HG03342 (cell line): ENCODE data around the gene PHLDB3.
A peak's percentile ranks its signal among the peaks of the same experiment; 100 is the strongest.

Experiments
- ATAC-seq: cut with Tn5 transposase; IDR thresholded peaks from one replicate; pipeline ENCODE4 v1.9.1; 2021; ENCODE audit warnings: mild to moderate bottlenecking, moderate library complexity; ENCODE audit not compliant: unreplicated experiment

PHLDB3 gene

DNA sequence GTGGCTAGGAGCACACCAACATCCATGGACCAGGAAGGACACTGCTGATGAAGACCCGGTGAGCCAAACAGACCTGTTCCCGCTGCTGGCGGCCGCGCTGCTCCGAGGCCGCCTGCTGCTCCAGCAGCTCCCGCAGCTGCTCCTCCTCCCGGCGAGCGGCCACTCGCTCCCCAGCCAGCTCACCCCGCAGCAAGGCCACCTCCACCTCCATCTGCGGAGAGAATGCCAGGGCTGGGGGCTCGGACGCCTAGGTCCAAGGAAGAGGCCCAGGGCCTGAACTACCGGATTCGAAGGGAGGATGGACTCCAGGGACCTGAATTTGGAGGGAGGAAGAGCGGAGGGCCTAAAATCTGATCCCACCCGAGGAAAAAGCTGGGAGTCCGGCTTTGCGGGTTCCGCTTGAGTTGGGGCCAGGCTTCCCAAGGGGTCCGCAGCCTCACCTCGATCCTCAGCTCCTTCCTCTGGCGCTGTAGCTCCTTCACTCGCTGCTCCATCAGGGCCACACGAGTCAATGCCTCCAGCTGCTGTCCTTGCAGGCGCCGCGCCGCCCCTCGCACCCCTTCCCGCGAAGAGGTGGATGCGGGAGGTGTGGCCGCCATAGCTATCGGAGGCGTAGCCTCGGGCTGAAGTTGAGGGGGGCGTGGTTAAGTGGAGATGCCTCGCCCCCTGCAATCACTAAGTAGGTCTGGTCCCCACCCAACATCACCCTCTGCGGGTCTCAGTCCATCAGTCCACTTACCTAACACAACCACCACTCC is 2.7 kb downstream of the PHLDB3 start:
- ATAC-seq: no peak

DNA sequence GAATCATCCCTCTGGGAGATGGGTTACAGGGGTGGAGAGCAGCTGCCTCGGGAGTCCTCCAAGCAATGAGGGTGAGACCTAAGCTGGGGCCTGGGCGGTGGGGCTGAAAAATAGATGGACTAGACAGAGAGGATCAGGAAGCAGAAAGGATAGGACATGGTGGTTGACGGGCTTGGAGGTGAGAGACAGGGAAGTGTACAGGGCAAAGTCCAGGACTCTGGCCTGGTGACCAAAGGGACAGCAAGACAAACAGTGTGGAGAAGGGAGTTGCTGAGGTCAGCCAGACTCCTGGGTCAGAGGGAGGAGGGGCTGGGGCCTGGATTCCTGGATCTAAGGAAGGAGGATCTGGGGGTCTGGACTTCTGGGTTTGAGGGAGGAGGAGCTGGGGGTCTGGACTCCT is 5.5 kb downstream of the PHLDB3 start:
- no peak for ATAC-seq

- no peak for ATAC-seq
Measured at GRCh38 chr19:43498233-43498842, 6.2 kb downstream of the PHLDB3 start.

DNA sequence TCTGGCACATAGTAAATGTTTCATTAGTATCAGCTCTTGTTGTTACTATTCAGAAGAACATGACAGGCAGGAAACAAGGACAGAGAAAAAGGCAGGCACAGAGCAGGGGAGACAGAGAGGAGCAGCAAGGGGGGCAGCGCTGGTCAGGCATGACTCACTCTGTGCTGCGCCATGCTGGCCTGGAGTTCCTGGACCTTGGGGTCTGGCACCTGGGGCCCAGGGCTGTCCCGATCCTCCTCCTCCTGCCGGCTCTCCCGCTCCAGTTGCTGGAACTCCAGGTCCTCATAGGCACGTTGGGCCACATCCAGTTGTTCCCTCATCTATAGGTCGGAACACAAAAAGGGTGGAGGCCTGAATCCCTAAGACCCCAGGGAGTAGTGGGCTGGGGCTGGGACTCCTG is 7.6 kb downstream of the PHLDB3 start:
- ATAC-seq: no peak

- ATAC-seq: no peak
Measured at GRCh38 chr19:43495082-43495481, 9.5 kb downstream of the PHLDB3 start.

DNA sequence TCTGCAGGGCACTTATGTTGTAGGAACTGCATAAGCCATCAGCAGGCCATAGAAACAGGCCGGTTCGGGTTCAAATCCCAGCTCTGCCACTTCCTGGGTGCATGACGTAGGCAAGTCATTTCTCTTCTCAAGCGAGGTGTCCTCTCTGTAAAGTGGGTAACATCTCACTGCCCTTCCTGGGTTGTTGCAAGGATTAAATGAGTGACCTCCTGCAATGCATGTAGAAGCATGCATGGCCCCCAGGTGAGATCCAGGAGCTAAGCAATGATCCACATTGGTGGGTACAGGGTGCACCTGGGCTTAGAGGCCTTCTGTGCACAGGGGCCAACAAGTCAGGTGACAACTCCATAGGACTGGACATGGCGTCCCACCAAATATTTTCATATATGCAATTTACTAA is 13.8 kb downstream of the PHLDB3 start:
- ATAC-seq: no peak

GRCh38 chr19:43489979-43490599 is 14.5 kb downstream of the PHLDB3 start:
- ATAC-seq: no peak

DNA sequence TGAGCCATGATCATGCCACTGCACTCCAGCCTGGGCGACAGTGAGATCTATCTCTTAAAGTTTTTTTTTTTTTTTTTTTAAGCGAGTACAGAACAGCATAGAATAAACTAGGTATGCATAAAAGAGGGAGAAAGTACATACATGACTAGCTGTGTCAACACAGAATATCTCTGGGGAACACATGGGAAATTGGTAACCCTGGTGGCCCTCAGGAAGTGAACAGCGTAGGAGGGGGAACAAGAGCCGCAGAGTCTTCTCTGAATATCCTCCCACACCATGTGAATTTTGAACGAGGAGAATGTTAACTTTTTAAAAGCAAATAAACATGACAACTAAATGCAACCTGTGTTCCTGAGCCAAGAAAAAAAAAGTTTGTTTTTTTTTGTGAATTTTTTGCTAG is 15.2 kb downstream of the PHLDB3 start:
- ATAC-seq: peak; percentile 56

- no peak for ATAC-seq
Measured at GRCh38 chr19:43488179-43488578, 16.4 kb downstream of the PHLDB3 start.

- ATAC-seq: no peak
Measured at GRCh38 chr19:43486412-43486811, 18.1 kb downstream of the PHLDB3 start.

DNA sequence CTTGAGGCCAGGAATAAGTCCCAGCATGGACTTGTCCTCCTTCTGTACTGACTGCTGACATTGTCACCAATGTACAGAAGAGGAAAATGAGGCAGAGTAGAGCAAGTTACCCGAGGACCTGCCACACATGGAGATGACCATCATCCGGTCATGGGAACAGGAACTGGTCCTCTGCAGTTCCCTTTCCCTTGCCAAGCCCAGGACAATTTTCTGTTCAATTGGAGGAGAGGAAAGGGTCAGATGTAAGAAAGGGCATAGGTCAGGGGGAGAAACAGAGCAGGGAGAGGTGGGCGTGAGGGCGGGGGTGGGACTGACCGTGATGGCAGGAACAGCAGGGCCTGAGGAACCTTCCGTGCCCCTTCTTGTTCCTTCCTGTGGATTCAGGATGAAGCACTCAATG is 18.6 kb downstream of the PHLDB3 start:
- no peak for ATAC-seq

DNA sequence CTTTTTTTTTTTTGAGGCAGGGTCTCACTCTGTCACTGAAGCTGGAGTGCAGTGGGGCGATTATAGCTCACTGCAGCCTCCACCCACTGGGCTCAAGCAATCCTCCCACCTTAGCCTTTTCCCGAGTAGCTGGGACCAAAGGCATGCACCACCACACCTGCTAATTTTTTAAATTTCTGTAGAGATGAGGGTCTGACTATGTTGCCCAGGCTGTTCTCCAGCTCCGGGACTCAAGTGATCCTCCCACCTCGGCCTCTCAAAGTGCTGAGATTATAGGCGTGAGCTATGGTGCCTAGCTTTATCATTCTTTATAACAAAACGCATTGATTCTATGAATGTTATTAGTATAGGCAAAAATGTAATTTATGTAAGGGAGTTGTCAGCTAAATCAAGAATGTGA is 21.3 kb downstream of the PHLDB3 start:
- no peak for ATAC-seq

DNA sequence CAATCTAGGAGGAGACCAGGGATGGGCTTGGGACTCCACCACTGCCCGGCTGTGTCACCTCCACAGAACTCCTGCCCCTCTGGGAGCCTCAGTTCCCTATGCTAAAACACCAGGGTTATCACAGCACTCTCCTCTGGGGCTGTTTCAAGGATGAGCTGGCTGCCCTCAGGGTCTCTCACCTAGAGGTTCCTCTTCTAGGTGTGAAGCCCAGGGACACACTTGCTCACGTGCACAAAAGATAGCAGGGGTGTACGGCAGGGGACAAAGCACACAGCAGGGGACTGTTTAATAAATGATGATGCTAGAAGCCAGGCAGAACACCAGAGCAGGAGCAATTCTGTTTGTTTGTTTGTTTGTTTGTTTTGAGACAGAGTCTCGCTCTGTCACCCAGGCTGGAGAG is 22.4 kb downstream of the PHLDB3 start:
- no peak for ATAC-seq

DNA sequence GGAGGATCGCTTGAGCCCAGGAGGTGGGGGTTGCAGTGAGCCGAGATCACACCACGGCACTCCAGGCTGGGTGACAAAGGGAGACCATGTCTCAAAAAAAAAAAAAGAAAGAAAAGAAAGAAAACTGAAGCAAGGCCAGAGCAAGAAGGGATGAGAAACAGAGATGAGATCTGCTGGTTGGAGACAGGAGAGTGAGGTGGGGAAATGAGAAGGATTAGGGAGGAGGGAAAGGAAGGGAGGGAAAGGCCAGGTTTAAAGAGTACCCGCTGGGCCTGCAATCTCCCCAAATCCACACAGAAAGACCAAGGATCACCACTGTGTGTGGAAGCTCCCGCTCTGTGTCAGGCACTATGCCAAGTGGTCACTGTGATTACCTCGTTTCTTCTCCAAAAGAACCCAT is 22.8 kb downstream of the PHLDB3 start:
- ATAC-seq: no peak

DNA sequence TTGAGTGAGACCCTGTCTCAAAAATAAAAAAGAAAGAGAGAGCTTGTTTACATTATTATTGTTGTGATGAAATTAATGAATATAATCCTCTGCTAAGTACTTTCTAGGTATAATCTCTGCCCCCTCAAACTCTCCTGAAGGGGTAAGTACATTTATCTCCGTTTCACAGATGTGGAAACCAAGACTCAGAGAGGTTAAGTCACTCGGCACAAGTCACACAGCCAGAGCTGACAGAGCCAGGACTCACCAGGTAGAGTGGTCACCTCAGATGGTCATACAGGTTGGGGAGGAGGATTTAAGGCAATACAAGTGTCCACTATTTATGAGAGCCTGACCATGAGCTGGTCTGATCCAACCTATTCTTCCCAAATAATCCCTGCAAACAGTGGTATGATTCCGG is 24.0 kb downstream of the PHLDB3 start:
- ATAC-seq: no peak

DNA sequence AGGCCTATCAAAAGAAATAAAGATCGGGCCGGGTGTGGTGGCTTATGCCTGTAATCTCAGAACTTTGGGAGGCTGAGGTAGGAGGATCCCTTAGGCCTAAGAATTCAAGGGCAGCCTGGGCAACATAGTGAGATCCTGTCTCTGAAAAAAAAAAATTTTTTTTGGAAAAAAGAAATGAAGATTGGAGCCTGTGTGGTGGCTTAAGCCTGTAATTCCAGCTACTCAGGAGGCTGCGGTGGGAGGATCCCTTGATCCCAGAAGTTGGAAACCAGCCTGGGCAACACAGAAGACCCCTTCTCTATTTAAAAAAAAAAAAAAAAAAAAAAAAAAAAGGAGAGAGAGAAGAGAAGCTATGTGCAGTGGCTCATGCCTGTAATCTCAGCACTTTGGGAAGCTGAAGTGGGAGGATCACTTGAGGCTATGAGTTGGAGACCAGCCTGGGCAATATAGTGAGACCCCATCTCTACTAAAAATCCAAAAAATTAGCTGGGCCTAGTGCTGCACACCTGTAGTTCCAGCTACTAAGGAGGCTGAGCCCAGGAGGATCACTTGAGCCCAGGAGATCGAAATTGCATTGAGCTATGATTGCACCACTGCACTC is 24.5 kb downstream of the PHLDB3 start:
- no peak for ATAC-seq

GRCh38 chr19:43479226-43479625 is 25.3 kb downstream of the PHLDB3 start:
- ATAC-seq: no peak

GRCh38 chr19:43478323-43478722 is 26.2 kb downstream of the PHLDB3 start:
- no peak for ATAC-seq

GRCh38 chr19:43476606-43477005 is 27.9 kb downstream of the PHLDB3 start:
- no peak for ATAC-seq

GRCh38 chr19:43474986-43475705 is 29.4 kb downstream of the PHLDB3 start:
- ATAC-seq: peak; percentile 62

GRCh38 chr19:43474487-43474886 is 30.1 kb downstream of the PHLDB3 start:
- ATAC-seq: no peak
